ENCODE measurements around the gene HPSE2. TPM values are rescaled to one million over a fixed set of nuclear protein-coding genes. Genes with fewer than 3 reads are reported as not detected.

Gene HPSE2
- total RNA-seq, 1 experiment from 2014 or later: not detected

GRCh38 chr10:98684019-98684899 is 551.4 kb downstream of the HPSE2 start:
- DNase-seq (ENCODE audit: low spot score): no peak

- no peak for DNase-seq (ENCODE audit: low spot score)
These were observed 558.8 kb downstream of the HPSE2 start for GRCh38 chr10:98676895-98677294.

GRCh38 chr10:98675902-98676301 is 559.8 kb downstream of the HPSE2 start:
- DNase-seq (ENCODE audit: low spot score): no peak

- DNase-seq (ENCODE audit: low spot score): no peak
These were observed 562.4 kb downstream of the HPSE2 start for GRCh38 chr10:98673171-98673782.

GRCh38 chr10:98667081-98667480 is 568.6 kb downstream of the HPSE2 start:
- DNase-seq (ENCODE audit: low spot score): no peak

GRCh38 chr10:98666276-98666675 is 569.4 kb downstream of the HPSE2 start:
- no peak for DNase-seq (ENCODE audit: low spot score)

GRCh38 chr10:98664329-98665042 is 571.2 kb downstream of the HPSE2 start:
- peak; percentile 6 for DNase-seq (ENCODE audit: low spot score)

GRCh38 chr10:98659951-98660350 is 575.7 kb downstream of the HPSE2 start:
- no peak for DNase-seq (ENCODE audit: low spot score)

GRCh38 chr10:98655492-98655891 is 580.2 kb downstream of the HPSE2 start:
- DNase-seq (ENCODE audit: low spot score): no peak

- DNase-seq (ENCODE audit: low spot score): no peak
These were observed 586.5 kb downstream of the HPSE2 start for GRCh38 chr10:98649170-98649569.

- DNase-seq (ENCODE audit: low spot score): no peak
These were observed 588.4 kb downstream of the HPSE2 start for GRCh38 chr10:98646998-98647917.

GRCh38 chr10:98644466-98644865 is 591.2 kb downstream of the HPSE2 start:
- DNase-seq (ENCODE audit: low spot score): no peak

GRCh38 chr10:98642281-98642680 is 593.4 kb downstream of the HPSE2 start:
- DNase-seq (ENCODE audit: low spot score): no peak

GRCh38 chr10:98638920-98639319 is 596.7 kb downstream of the HPSE2 start:
- DNase-seq (ENCODE audit: low spot score): no peak

GRCh38 chr10:98636921-98637329 is 598.7 kb downstream of the HPSE2 start:
- no peak for DNase-seq (ENCODE audit: low spot score)

- DNase-seq (ENCODE audit: low spot score): no peak
These were observed 603.0 kb downstream of the HPSE2 start for GRCh38 chr10:98632456-98633150.

- DNase-seq (ENCODE audit: low spot score): no peak
These were observed 607.4 kb downstream of the HPSE2 start for GRCh38 chr10:98628206-98628605.

- no peak for DNase-seq (ENCODE audit: low spot score)
These were observed 607.9 kb downstream of the HPSE2 start for GRCh38 chr10:98627711-98628110.

GRCh38 chr10:98624963-98625362 is 610.7 kb downstream of the HPSE2 start:
- no peak for DNase-seq (ENCODE audit: low spot score)

- DNase-seq (ENCODE audit: low spot score): no peak
These were observed 612.5 kb downstream of the HPSE2 start for GRCh38 chr10:98623176-98623575.

- DNase-seq (ENCODE audit: low spot score): no peak
These were observed 614.0 kb downstream of the HPSE2 start for GRCh38 chr10:98621630-98622029.

All from A172 (cell line).